ENCODE data around the gene SSTR3. TPM values are rescaled to one million over a fixed set of nuclear protein-coding genes. Genes with fewer than 3 reads are reported as not detected.
A peak's percentile ranks its signal among the peaks of the same experiment; 100 is the strongest.

The SSTR3 gene
- total and polyA plus RNA-seq, 4 donors = 0.19 TPM; not detected in 3

DNA sequence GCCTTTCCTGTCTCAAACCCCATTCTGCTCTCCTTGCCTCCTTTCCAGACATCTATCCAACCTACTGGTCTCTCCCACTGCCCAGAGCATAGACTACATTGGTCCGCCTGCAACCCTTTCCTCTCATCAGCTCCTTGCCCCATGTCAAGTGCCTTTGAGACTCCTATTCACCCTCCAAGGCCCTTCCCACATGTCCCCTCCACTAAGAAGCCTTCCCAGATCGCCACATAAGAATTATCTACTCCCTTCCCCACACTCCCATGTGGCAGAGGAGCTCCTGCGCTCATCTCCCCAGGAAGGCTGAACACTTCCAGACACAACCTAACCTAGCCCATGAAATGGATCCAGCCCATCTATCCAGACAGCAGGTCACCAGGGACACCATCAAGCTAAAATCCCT, 34.5 kb downstream of the SSTR3 start:
- no peak for DNase-seq (ENCODE audit: low spot score)
- Histone ChIP-seq H3K4me3 (ENCODE audit: low read depth in 1 of 3, low read length in 3 of 3) (no peak overlapping the region), H3K4me1 (ENCODE audit: control insufficient read depth in 4 of 4, insufficient read depth in 4 of 4, low read length in 3 of 4) (peaks cover 9 to 32% (median 19%) of the 10 kb centered on the region in 4 donors), H3K27ac (ENCODE audit: low read depth in 1 of 2, low read length in 2 of 2) (peak overlapping the region in 1 of 2 donors; percentile 62), H3K9ac (ENCODE audit: low read depth in 1 of 2, low read length in 2 of 2) (no peak overlapping the region), H3K9me3 (ENCODE audit: control insufficient read depth in 4 of 4, low read length in 3 of 4) (no peaks in the 10 kb centered on the region), H3K27me3 (ENCODE audit: control insufficient read depth in 4 of 4, insufficient read depth in 4 of 4, low read length in 3 of 4) (no peaks in the 10 kb centered on the region), H3K36me3 (ENCODE audit: control insufficient read depth in 4 of 4, insufficient read depth in 3 of 4, low read depth in 1 of 4, low read length in 3 of 4) (no peaks in the 10 kb centered on the region)
- WGBS = 97% methylated on average over 3 of the region's 3 CpGs
- TF ChIP-seq RXRA (IDR thresholded peaks at IDR 0.05) = no peak
- no peak for TF ChIP-seq NR2F2 (IDR thresholded peaks at IDR 0.05)
- no peak for TF ChIP-seq SP1 (IDR thresholded peaks at IDR 0.05)
- TF ChIP-seq, protein P1, sequence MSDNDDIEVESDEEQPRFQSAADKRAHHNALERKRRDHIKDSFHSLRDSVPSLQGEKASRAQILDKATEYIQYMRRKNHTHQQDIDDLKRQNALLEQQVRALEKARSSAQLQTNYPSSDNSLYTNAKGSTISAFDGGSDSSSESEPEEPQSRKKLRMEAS (IDR thresholded peaks at IDR 0.05) = no peak
- TF ChIP-seq TAF1 (conservative IDR thresholded peaks at IDR 0.05) = no peak
- TF ChIP-seq, protein P2, sequence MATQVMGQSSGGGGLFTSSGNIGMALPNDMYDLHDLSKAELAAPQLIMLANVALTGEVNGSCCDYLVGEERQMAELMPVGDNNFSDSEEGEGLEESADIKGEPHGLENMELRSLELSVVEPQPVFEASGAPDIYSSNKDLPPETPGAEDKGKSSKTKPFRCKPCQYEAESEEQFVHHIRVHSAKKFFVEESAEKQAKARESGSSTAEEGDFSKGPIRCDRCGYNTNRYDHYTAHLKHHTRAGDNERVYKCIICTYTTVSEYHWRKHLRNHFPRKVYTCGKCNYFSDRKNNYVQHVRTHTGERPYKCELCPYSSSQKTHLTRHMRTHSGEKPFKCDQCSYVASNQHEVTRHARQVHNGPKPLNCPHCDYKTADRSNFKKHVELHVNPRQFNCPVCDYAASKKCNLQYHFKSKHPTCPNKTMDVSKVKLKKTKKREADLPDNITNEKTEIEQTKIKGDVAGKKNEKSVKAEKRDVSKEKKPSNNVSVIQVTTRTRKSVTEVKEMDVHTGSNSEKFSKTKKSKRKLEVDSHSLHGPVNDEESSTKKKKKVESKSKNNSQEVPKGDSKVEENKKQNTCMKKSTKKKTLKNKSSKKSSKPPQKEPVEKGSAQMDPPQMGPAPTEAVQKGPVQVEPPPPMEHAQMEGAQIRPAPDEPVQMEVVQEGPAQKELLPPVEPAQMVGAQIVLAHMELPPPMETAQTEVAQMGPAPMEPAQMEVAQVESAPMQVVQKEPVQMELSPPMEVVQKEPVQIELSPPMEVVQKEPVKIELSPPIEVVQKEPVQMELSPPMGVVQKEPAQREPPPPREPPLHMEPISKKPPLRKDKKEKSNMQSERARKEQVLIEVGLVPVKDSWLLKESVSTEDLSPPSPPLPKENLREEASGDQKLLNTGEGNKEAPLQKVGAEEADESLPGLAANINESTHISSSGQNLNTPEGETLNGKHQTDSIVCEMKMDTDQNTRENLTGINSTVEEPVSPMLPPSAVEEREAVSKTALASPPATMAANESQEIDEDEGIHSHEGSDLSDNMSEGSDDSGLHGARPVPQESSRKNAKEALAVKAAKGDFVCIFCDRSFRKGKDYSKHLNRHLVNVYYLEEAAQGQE (IDR thresholded peaks at IDR 0.05) = no peak
- no peak for TF ChIP-seq HNF4A (conservative IDR thresholded peaks at IDR 0.05)
- TF ChIP-seq, protein P3, sequence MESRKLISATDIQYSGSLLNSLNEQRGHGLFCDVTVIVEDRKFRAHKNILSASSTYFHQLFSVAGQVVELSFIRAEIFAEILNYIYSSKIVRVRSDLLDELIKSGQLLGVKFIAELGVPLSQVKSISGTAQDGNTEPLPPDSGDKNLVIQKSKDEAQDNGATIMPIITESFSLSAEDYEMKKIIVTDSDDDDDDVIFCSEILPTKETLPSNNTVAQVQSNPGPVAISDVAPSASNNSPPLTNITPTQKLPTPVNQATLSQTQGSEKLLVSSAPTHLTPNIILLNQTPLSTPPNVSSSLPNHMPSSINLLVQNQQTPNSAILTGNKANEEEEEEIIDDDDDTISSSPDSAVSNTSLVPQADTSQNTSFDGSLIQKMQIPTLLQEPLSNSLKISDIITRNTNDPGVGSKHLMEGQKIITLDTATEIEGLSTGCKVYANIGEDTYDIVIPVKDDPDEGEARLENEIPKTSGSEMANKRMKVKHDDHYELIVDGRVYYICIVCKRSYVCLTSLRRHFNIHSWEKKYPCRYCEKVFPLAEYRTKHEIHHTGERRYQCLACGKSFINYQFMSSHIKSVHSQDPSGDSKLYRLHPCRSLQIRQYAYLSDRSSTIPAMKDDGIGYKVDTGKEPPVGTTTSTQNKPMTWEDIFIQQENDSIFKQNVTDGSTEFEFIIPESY (IDR thresholded peaks at IDR 0.05) = no peak
- no peak for TF ChIP-seq GABPA (IDR thresholded peaks at IDR 0.05 in 1 of 2, conservative IDR thresholded peaks at IDR 0.05 in 1 of 2)
- TF ChIP-seq, protein P4, sequence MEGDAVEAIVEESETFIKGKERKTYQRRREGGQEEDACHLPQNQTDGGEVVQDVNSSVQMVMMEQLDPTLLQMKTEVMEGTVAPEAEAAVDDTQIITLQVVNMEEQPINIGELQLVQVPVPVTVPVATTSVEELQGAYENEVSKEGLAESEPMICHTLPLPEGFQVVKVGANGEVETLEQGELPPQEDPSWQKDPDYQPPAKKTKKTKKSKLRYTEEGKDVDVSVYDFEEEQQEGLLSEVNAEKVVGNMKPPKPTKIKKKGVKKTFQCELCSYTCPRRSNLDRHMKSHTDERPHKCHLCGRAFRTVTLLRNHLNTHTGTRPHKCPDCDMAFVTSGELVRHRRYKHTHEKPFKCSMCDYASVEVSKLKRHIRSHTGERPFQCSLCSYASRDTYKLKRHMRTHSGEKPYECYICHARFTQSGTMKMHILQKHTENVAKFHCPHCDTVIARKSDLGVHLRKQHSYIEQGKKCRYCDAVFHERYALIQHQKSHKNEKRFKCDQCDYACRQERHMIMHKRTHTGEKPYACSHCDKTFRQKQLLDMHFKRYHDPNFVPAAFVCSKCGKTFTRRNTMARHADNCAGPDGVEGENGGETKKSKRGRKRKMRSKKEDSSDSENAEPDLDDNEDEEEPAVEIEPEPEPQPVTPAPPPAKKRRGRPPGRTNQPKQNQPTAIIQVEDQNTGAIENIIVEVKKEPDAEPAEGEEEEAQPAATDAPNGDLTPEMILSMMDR (IDR thresholded peaks at IDR 0.05; ENCODE audit: low read depth, low read length, missing input control) = no peak
- no peak for TF ChIP-seq YY1 (IDR thresholded peaks at IDR 0.05)

DNA sequence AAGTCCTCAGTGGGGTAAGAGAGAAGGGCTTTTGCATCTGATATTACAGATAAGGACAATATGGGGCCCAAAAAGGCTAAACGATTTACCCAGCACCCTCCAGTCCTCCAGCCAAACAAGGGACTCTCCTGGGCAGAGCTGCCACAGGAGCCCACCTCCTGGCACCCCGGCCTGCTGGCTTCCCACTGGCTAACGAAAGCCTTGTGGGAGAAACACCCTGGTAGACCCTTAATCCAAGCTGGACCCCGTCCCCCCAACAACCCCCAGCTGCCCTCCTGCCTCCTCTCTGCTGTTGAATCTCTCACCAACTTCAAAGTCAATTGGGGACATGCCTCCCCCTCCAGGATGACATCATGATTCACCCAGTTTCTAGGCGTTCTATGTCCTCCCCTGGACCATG, 35.1 kb downstream of the SSTR3 start:
- TF ChIP-seq FOXA1 (IDR thresholded peaks at IDR 0.05) = no peak
- no peak for TF ChIP-seq HNF4G (IDR thresholded peaks at IDR 0.05)
- TF ChIP-seq, protein P1 (IDR thresholded peaks at IDR 0.05) = no peak
- no peak for TF ChIP-seq TAF1 (conservative IDR thresholded peaks at IDR 0.05)
- no peak for TF ChIP-seq GABPA (IDR thresholded peaks at IDR 0.05 in 1 of 2, conservative IDR thresholded peaks at IDR 0.05 in 1 of 2)
- no peak for TF ChIP-seq JUND (IDR thresholded peaks at IDR 0.05)
- TF ChIP-seq, protein P4 (IDR thresholded peaks at IDR 0.05; ENCODE audit: low read depth, low read length, missing input control) = no peak
- TF ChIP-seq HNF4A (conservative IDR thresholded peaks at IDR 0.05) = no peak
- no peak for TF ChIP-seq NR2F2 (IDR thresholded peaks at IDR 0.05)
- Histone ChIP-seq H3K36me3 (ENCODE audit: control insufficient read depth in 4 of 4, insufficient read depth in 3 of 4, low read depth in 1 of 4, low read length in 3 of 4) (no peaks in the 10 kb centered on the region), H3K27me3 (ENCODE audit: control insufficient read depth in 4 of 4, insufficient read depth in 4 of 4, low read length in 3 of 4) (no peaks in the 10 kb centered on the region), H3K4me3 (ENCODE audit: low read depth in 1 of 3, low read length in 3 of 3) (no peak overlapping the region), H3K4me1 (ENCODE audit: control insufficient read depth in 4 of 4, insufficient read depth in 4 of 4, low read length in 3 of 4) (peaks cover 9 to 32% (median 19%) of the 10 kb centered on the region in 4 donors), H3K9me3 (ENCODE audit: control insufficient read depth in 4 of 4, low read length in 3 of 4) (no peaks in the 10 kb centered on the region), H3K9ac (ENCODE audit: low read depth in 1 of 2, low read length in 2 of 2) (no peak overlapping the region), H3K27ac (ENCODE audit: low read depth in 1 of 2, low read length in 2 of 2) (peak overlapping the region; percentile 49 to 62)
- DNase-seq (ENCODE audit: low spot score) = no peak
- 82% methylated on average over 5 of the region's 5 CpGs for WGBS

All from liver (tissue), 9 donors.